Gastrocnemius medialis (tissue), 4 donors: Measurements from ENCODE around the gene MRPL49. TPM values are rescaled to one million over a fixed set of nuclear protein-coding genes. Genes with fewer than 3 reads are reported as not detected.

Experiments
- ATAC-seq, 2 donors: fragments of 150-250 bp; one replicate each; pipeline ENCODE4 v1.9.1; 2016
- DNase-seq, 2 donors: peaks; one replicate each; pipeline ENCODE4 v3.0.0-alpha.2; 2019
- H3K27ac ChIP-seq, 4 donors: fragments of 200-600 bp; sonication (generic); 1 replicate in 1 of 4; 2 replicates in 3 of 4; pipeline ENCODE4 v1.5.1; 2016 to 2018; ENCODE audit warnings: mild to moderate bottlenecking in 2 of 4, moderate library complexity in 1 of 4
- H3K27me3 ChIP-seq, 3 donors: fragments of 200-600 bp; sonication (generic) in 2 of 3; 1 replicate in 1 of 3; 2 replicates in 2 of 3; pipeline versions ENCODE4 v1.5.1 to v1.6.0; 2016 to 2019; ENCODE audit warnings: mild to moderate bottlenecking in 1 of 3, moderate library complexity in 1 of 3
- H3K36me3 ChIP-seq, 2 donors: fragments of 200-600 bp; sonication (generic) in 1 of 2; one replicate each; pipeline ENCODE4 v1.5.1; 2017 to 2018
- H3K4me1 ChIP-seq, 2 donors: fragments of 200-600 bp; sonication (generic) in 1 of 2; one replicate each; pipeline ENCODE4 v1.5.1; 2016 to 2017; ENCODE audit warnings: mild to moderate bottlenecking in 2 of 2
- H3K4me3 ChIP-seq, 4 donors: fragments of 200-600 bp; sonication (generic) in 3 of 4; 1 replicate in 1 of 4; 2 replicates in 3 of 4; pipeline ENCODE4 v1.5.1; 2016 to 2019; ENCODE audit warnings: mild to moderate bottlenecking in 2 of 4
- H3K9me3 ChIP-seq, 3 donors: fragments of 200-600 bp; sonication (generic) in 2 of 3; 1 replicate in 1 of 3; 2 replicates in 2 of 3; pipeline ENCODE4 v1.5.1; 2016 to 2019
- POLR2A ChIP-seq, 2 donors: fragments of 450-650 bp; IDR thresholded peaks; one replicate each; pipeline ENCODE4 v1.6.1; 2017; ENCODE audit warnings: antibody characterized with exemption in 2 of 2, mild to moderate bottlenecking in 2 of 2, moderate library complexity in 2 of 2
- in situ Hi-C, 4 donors: fragments of 200-750 bp; cut with MboI; loops; one replicate each; pipeline versions ENCODE4 v1.15.0 to v1.8.0; 2017; ENCODE audit warnings: low sequenced_read_pairs in 4 of 4
- intact Hi-C: fragments of 100-400 bp; cut with DNase I; formaldehyde crosslinking; loops from one replicate; pipeline ENCODE4 v1.15.1; 2023; ENCODE audit warnings: low total_unique reads
- total RNA-seq, 4 donors: library from RNA; depleted of rRNA; stranded (reverse); fragments of >200 nt; gene quantifications; one replicate each; pipeline versions ENCODE4 v1.1.0 to v1.2.3, GENCODE V29; 2016
- TF ChIP-seq, protein P1 (sequence below), 5 experiments: fragments of 450-650 bp in 3 of 5; fragments of 200-600 bp in 2 of 5; sonication (generic) in 2 of 5; IDR thresholded peaks in 4 of 5; conservative IDR thresholded peaks in 1 of 5; 1 replicate in 4 of 5; 2 replicates in 1 of 5; pipeline ENCODE4 v1.5.1; 2016 to 2019; ENCODE audit warnings: antibody characterized with exemption in 5 of 5, mild to moderate bottlenecking in 3 of 5, moderate library complexity in 3 of 5

The MRPL49 gene
- total RNA-seq, 4 donors from 2014 or later = 54.9 to 76.5 (median 63.6) TPM

DNA sequence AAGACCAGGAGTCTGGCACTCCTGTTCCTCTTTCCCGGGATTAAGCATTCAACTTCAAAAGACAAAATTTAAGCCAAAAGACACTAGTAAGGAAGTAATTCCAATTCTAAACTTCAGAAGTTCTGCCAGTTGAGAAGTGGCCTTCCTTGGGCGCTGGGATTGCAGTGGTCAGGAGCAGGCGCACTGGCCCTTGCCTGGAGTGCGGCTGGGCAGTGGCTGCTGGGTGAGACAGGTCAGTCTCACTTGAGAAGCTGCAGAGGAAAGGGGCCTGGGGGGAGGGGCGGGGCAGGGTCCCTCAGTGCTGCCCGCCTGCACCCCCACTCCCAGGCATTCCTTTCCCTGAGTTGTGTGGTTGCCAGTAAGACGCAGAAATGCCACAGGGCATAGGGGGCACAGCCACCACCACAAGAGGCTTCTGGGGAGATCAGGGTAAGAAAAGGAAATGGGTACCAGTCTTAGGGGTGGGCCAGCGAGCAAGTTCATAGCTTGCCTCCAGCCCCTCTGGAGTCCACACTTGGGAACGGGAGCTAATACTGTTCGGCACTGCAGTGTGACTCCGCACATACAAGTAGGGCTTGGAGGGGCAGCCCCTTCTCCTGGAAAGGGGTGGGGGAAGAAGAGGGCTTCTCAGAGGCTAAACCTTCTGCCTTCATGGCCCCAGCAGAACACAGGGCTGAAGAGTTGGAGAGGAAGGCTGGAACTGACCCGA lies 5.5 kb downstream of the MRPL49 start:
- no peak overlapping the region for H3K4me3 ChIP-seq
- in situ Hi-C loops = no loop called here
- no peak overlapping the region for H3K27ac ChIP-seq
- H3K36me3 ChIP-seq = peaks cover 0 to 86% of the 10 kb centered on the region in 2 donors
- intact Hi-C loops = no loop called here
- no peaks in the 10 kb centered on the region for H3K9me3 ChIP-seq
- no peaks in the 10 kb centered on the region for H3K27me3 ChIP-seq
- TF ChIP-seq POLR2A (IDR thresholded peaks at IDR 0.05) = no peak
- TF ChIP-seq, protein P1, sequence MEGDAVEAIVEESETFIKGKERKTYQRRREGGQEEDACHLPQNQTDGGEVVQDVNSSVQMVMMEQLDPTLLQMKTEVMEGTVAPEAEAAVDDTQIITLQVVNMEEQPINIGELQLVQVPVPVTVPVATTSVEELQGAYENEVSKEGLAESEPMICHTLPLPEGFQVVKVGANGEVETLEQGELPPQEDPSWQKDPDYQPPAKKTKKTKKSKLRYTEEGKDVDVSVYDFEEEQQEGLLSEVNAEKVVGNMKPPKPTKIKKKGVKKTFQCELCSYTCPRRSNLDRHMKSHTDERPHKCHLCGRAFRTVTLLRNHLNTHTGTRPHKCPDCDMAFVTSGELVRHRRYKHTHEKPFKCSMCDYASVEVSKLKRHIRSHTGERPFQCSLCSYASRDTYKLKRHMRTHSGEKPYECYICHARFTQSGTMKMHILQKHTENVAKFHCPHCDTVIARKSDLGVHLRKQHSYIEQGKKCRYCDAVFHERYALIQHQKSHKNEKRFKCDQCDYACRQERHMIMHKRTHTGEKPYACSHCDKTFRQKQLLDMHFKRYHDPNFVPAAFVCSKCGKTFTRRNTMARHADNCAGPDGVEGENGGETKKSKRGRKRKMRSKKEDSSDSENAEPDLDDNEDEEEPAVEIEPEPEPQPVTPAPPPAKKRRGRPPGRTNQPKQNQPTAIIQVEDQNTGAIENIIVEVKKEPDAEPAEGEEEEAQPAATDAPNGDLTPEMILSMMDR (IDR thresholded peaks at IDR 0.05 in 4 of 5, conservative IDR thresholded peaks at IDR 0.05 in 1 of 5) = no peak
- no peak for DNase-seq
- no peak for ATAC-seq
- H3K4me1 ChIP-seq = peaks cover 12 to 17% of the 10 kb centered on the region in 2 donors

DNA sequence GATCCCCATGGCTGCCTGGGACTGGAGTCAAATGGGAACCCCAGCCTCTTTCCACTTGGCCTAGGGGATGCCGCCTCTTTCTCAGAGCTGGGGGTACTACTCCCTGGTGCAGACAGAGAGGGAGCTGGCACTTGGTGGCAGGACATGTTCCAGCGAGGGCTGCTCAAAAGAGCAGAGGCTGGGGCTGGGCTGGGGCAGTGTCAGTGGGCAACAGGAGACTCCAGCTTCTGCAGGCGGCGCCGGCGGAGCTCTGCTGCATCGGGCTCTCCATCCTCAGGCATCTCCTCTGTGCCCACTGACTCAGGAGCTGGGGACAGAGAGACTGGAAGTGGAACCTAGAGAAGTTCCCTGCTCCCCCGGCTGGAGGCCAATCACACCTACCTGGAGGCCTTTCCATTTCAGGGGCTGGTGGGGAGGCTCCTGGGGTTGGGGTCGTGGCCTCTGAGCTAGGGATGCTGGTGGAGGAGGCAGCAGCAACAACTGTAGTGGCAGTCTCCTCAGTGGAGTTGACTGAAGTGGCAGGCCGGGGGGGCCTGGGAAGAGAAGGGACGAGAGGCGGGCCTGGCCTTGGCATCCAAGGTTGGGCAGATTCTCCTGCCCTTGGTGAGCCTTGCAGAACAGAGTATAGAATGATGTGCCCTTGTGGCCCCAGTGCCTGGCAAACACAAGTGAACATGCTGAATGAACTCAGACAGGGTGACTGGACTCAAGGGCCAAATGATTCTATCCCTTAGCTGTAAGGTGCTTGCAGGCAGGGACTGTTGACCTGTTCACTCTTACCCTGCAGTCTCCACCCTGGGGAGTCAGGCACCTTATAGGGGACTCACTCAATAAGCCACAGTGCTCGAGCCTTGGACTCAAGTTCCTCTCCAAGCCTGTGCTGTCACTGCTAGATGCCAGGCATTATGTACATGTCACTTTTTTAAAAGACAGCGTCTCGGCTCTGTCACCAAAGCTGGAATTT lies 6.3 kb downstream of the MRPL49 start:
- Histone ChIP-seq H3K27ac (no peak overlapping the region), H3K4me1 (peaks cover 13 to 17% of the 10 kb centered on the region in 2 donors), H3K36me3 (peaks cover 0 to 89% of the 10 kb centered on the region in 2 donors), H3K9me3 (no peaks in the 10 kb centered on the region), H3K4me3 (no peak overlapping the region), H3K27me3 (no peaks in the 10 kb centered on the region)
- TF ChIP-seq, protein P1 (IDR thresholded peaks at IDR 0.05 in 4 of 5, conservative IDR thresholded peaks at IDR 0.05 in 1 of 5) = no peak
- no peak for TF ChIP-seq POLR2A (IDR thresholded peaks at IDR 0.05)
- ATAC-seq (no peak), DNase-seq (no peak)
- in situ Hi-C loops (no loop called here), intact Hi-C loops (no loop called here)

DNA sequence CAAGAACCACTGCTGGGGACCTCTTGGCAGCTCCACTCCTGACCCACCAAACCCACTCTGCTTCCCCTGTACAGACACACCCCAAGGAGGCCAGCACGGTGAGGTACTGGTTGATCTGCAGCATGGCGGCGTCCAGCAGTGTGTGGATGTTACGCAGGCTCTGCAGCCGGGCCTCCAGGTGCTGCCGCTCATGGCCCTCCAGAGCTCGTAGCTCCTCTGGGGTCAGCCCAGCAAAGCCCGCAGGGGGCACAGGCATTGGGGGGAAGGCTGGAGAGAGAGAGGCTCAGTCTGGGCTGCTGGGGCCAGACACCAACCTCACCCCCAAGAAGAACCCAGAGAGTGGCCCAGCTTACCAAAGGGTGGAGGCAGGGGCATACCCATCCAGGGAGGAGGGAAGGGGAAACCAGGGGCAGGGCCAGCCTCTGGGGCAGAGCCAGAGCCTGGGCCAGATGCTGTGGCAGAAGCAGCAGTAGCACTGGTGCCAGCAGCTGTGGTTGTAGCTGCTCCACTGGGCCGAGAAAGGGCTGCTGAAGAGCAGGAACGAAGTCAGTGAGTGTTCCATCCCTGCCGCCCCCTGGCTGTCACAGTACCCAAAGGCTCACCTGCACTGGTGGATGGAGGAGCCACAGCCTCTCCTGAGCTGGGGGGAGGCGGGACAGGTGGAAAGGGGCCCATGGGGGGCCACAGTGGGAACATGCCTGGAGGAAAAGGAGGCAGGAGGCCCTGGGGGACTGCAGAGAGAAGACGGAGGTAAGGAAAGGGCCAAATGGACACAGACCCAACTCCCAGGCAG lies 7.7 kb downstream of the MRPL49 start:
- peaks cover 15 to 18% of the 10 kb centered on the region in 2 donors for H3K4me1 ChIP-seq
- peaks cover 0 to 81% of the 10 kb centered on the region in 2 donors for H3K36me3 ChIP-seq
- TF ChIP-seq, protein P1 (IDR thresholded peaks at IDR 0.05 in 4 of 5, conservative IDR thresholded peaks at IDR 0.05 in 1 of 5) = no peak
- no peak for TF ChIP-seq POLR2A (IDR thresholded peaks at IDR 0.05)
- no peaks in the 10 kb centered on the region for H3K27me3 ChIP-seq
- DNase-seq = no peak
- H3K27ac ChIP-seq = no peak overlapping the region
- no peak for ATAC-seq
- intact Hi-C loops (no loop called here), in situ Hi-C loops (no loop called here)
- no peaks in the 10 kb centered on the region for H3K9me3 ChIP-seq
- H3K4me3 ChIP-seq = no peak overlapping the region

GRCh38 chr11:65130631-65131416 lies 8.7 kb downstream of the MRPL49 start:
- peaks cover 0 to 71% of the 10 kb centered on the region in 2 donors for H3K36me3 ChIP-seq
- TF ChIP-seq, protein P1 (IDR thresholded peaks at IDR 0.05 in 4 of 5, conservative IDR thresholded peaks at IDR 0.05 in 1 of 5) = no peak
- no peak for TF ChIP-seq POLR2A (IDR thresholded peaks at IDR 0.05)
- no peak overlapping the region for H3K4me3 ChIP-seq
- in situ Hi-C loops = no loop called here
- no peak overlapping the region for H3K27ac ChIP-seq
- peaks cover 21 to 25% of the 10 kb centered on the region in 2 donors for H3K4me1 ChIP-seq
- ATAC-seq = no peak
- no peak for DNase-seq
- H3K27me3 ChIP-seq = no peaks in the 10 kb centered on the region
- no peaks in the 10 kb centered on the region for H3K9me3 ChIP-seq
- intact Hi-C loops = no loop called here
